ENCODE results near the gene VCX3B.
"Not testable (repeated sequence)": the region's sequence is repeated elsewhere in the genome, so short reads cannot be mapped to it uniquely, and the experiment has no call there.

VCX3B gene

GRCh38 chrX:8447368-8447767, 17.3 kb upstream of the VCX3B start:
- H3K27ac ChIP-seq, result no peak overlapping the region
- TF ChIP-seq ZFX (IDR thresholded peaks at IDR 0.05; ENCODE audit: borderline replicate concordance), result no peak
- no peak for TF ChIP-seq CTCF (IDR thresholded peaks at IDR 0.05)

GRCh38 chrX:8452343-8452742, 12.3 kb upstream of the VCX3B start:
- not testable (repeated sequence) for H3K27ac ChIP-seq

GRCh38 chrX:8453611-8454010, 11.0 kb upstream of the VCX3B start:
- no peak overlapping the region for H3K27ac ChIP-seq
- TF ChIP-seq CTCF (IDR thresholded peaks at IDR 0.05) (no peak), ZFX (IDR thresholded peaks at IDR 0.05; ENCODE audit: borderline replicate concordance) (no peak)

GRCh38 chrX:8455557-8455956, 9.1 kb upstream of the VCX3B start:
- TF ChIP-seq ZFX (IDR thresholded peaks at IDR 0.05; ENCODE audit: borderline replicate concordance) (no peak), CTCF (IDR thresholded peaks at IDR 0.05) (no peak)
- H3K27ac ChIP-seq, result no peak overlapping the region

- TF ChIP-seq CTCF (IDR thresholded peaks at IDR 0.05), result no peak
- no peak for TF ChIP-seq ZFX (IDR thresholded peaks at IDR 0.05; ENCODE audit: borderline replicate concordance)
- no peak overlapping the region for H3K27ac ChIP-seq
Observed at GRCh38 chrX:8462488-8462887, 2.1 kb upstream of the VCX3B start.

GRCh38 chrX:8484360-8484949, 19.8 kb downstream of the VCX3B start:
- no peak for TF ChIP-seq CTCF (IDR thresholded peaks at IDR 0.05)
- no peak for TF ChIP-seq ZFX (IDR thresholded peaks at IDR 0.05; ENCODE audit: borderline replicate concordance)
- no peak overlapping the region for H3K27ac ChIP-seq

- H3K27ac ChIP-seq, result not testable (repeated sequence)
Observed at GRCh38 chrX:8495036-8495435, 30.4 kb downstream of the VCX3B start.

- TF ChIP-seq ZFX (IDR thresholded peaks at IDR 0.05; ENCODE audit: borderline replicate concordance), result no peak
- TF ChIP-seq CTCF (IDR thresholded peaks at IDR 0.05), result no peak
- H3K27ac ChIP-seq, result no peak overlapping the region
Observed at GRCh38 chrX:8500203-8500602, 35.6 kb downstream of the VCX3B start.

GRCh38 chrX:8502101-8502500, 37.5 kb downstream of the VCX3B start:
- H3K27ac ChIP-seq, result not testable (repeated sequence)

Measured in 22Rv1 (cell line).